Keratinocyte (primary cell): ENCODE data around the gene LAD1. TPM values are rescaled to one million over a fixed set of nuclear protein-coding genes. Genes with fewer than 3 reads are reported as not detected.
A peak's percentile ranks its signal among the peaks of the same experiment; 100 is the strongest.

Experiments used
- DNase-seq: peaks from one replicate; pipeline ENCODE4 v3.0.0-alpha.2; 2011; ENCODE audit warnings: low read depth, missing footprints, low spot score
- FAIRE-seq: peaks from 2 replicates; lab custom pipeline; 2011; peaks lifted over from hg19 to GRCh38; lab: Jason Lieb, UNC
- H2AFZ ChIP-seq: 2 replicates; pipeline ENCODE4 v1.6.0; 2012; ENCODE audit warnings: low read length, control low read depth, inconsistent platforms; ENCODE audit not compliant: control insufficient read depth
- H3K27ac ChIP-seq: 2 replicates; pipeline ENCODE4 v1.5.1; 2011; ENCODE audit warnings: low read length; ENCODE audit not compliant: control insufficient read depth, insufficient read depth
- H3K27me3 ChIP-seq: 3 replicates; pipeline ENCODE4 v1.6.0; 2011; ENCODE audit warnings: low read length; ENCODE audit not compliant: control insufficient read depth, insufficient read depth; ENCODE audit errors: extremely low read depth
- H3K36me3 ChIP-seq, 2 experiments: 2 replicates in 1 of 2; 3 replicates in 1 of 2; pipeline ENCODE4 v1.5.1; 2011; ENCODE audit warnings: low read length in 2 of 2, mild to moderate bottlenecking in 1 of 2; ENCODE audit not compliant: control insufficient read depth in 2 of 2, insufficient read depth in 2 of 2; ENCODE audit errors: extremely low read depth in 1 of 2
- H3K4me1 ChIP-seq: 3 replicates; pipeline ENCODE4 v1.5.1; 2011; ENCODE audit warnings: low read length; ENCODE audit not compliant: control insufficient read depth, insufficient read depth; ENCODE audit errors: extremely low read depth
- H3K4me2 ChIP-seq: 3 replicates; pipeline ENCODE4 v1.6.0; 2011; ENCODE audit warnings: low read depth, low read length; ENCODE audit not compliant: control insufficient read depth, insufficient read depth; ENCODE audit errors: extremely low read depth
- H3K4me3 ChIP-seq, 3 experiments: fragments of 200-600 bp in 1 of 3; sonication (generic) in 1 of 3; 2 replicates in 2 of 3; 3 replicates in 1 of 3; pipeline ENCODE4 v1.5.1; 2011 to 2016; ENCODE audit warnings: low read length in 3 of 3, mild to moderate bottlenecking in 3 of 3, control low read depth in 2 of 3, inconsistent platforms in 1 of 3, low read depth in 1 of 3, mixed read lengths in 1 of 3, mixed run types in 1 of 3, moderate library complexity in 1 of 3; ENCODE audit not compliant: control insufficient read depth in 2 of 3, insufficient read depth in 2 of 3; ENCODE audit errors: extremely low read depth in 1 of 3
- H3K79me2 ChIP-seq: 2 replicates; pipeline ENCODE4 v1.6.0; 2012; ENCODE audit warnings: low read length; ENCODE audit not compliant: control insufficient read depth, insufficient read depth
- H3K9ac ChIP-seq: 3 replicates; pipeline ENCODE4 v1.6.0; 2011; ENCODE audit warnings: low read length; ENCODE audit not compliant: control insufficient read depth, insufficient read depth; ENCODE audit errors: extremely low read depth
- H3K9me1 ChIP-seq: 3 replicates; pipeline ENCODE4 v1.6.0; 2011; ENCODE audit warnings: low read length; ENCODE audit not compliant: control insufficient read depth, insufficient read depth; ENCODE audit errors: extremely low read depth
- H3K9me3 ChIP-seq: 2 replicates; pipeline ENCODE4 v1.5.1; 2012; ENCODE audit warnings: low read depth, low read length; ENCODE audit not compliant: control insufficient read depth
- H4K20me1 ChIP-seq: 3 replicates; pipeline ENCODE4 v1.6.0; 2011; ENCODE audit warnings: low read length; ENCODE audit not compliant: control insufficient read depth, insufficient read depth; ENCODE audit errors: extremely low read depth
- EZH2 ChIP-seq: IDR thresholded peaks from one replicate; pipeline ENCODE4 v1.6.1; 2012; ENCODE audit warnings: inconsistent platforms, mild to moderate bottlenecking, low read length, moderate library complexity
- dilution Hi-C: fragments of 300-500 bp; cut with MboI; formaldehyde crosslinking; loops from one replicate; pipeline ENCODE4 v1.7.0; 2020; ENCODE audit warnings: low sequenced_read_pairs; ENCODE audit not compliant: extremely low pct_ligation_motif_present
- polyA plus RNA-seq, 5 experiments: library from polyadenylated mRNA; depleted of rRNA in 3 of 5; stranded (reverse) in 3 of 5; stranded (forward) in 1 of 5; unstranded in 1 of 5; fragments of >200 nt; gene quantifications; 1 replicate in 1 of 5; 2 replicates in 3 of 5; 3 replicates in 1 of 5; pipeline versions ENCODE4 v1.2.1 to v1.2.3, GENCODE V29; 2011 to 2012; ENCODE audit warnings: missing spikeins in 2 of 5, low read depth in 1 of 5, low replicate concordance in 1 of 5
- TF ChIP-seq, protein P1 (sequence below), 3 experiments: IDR thresholded peaks in 1 of 3; conservative IDR thresholded peaks in 1 of 3; optimal IDR thresholded peaks in 1 of 3; 2 replicates in 2 of 3; 3 replicates in 1 of 3; pipeline versions ENCODE3 to v1.5.1; 2011; ENCODE audit warnings: low read length in 3 of 3, mild to moderate bottlenecking in 3 of 3, moderate library complexity in 2 of 3, control low read depth in 1 of 3, inconsistent platforms in 1 of 3; ENCODE audit not compliant: insufficient read depth in 2 of 3; ENCODE audit errors: extremely low read depth in 1 of 3

LAD1 gene
- polyA plus RNA-seq, 1 donor (not counting 4 experiments of a cell fraction or from before 2014, with no cell fraction given): 82.9 TPM

DNA sequence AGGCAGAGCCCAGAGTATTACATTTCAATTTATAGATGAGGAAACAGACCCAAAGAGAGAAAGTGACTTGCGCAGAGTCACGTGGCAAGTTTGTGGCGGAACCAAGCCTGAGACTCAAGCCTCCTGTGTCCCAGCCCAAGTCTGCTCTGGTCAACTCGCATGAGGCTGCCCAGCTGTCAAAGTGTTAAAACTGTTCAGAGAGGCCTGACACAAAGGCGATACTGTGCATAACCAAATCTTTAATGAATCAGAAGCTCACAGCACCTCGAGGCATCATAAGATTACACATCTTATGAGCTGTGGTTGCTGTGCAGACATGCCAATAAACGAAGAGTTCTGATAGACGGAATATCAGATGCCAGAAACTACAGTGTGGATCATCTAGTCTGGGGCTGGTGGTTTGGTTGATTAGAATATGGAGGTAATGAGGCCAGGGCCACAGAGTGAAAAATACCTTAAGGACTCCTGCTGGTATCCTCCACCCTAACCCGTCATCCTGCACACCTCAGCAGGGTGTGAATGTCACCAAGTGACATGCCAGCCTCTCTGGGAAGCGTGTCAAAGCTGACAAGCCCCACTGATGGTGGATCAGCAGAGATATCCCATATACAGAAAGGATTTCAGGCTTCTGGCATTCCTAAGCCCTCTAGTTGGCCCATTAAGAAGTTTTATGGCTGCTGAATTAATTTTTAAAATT is 63.8 kb downstream of the LAD1 start:
- Histone ChIP-seq H3K9me1 (no peaks in the 10 kb centered on the region), H3K9ac (peak overlapping the region; percentile 58), H3K79me2 (no peaks in the 10 kb centered on the region), H3K36me3 (peaks cover 0 to under 1% of the 10 kb centered on the region in 2 experiments), H3K4me1 (peaks cover 31% of the 10 kb centered on the region), H3K27me3 (no peaks in the 10 kb centered on the region), H4K20me1 (no peaks in the 10 kb centered on the region), H3K4me2 (peak overlapping the region; percentile 62), H3K4me3 (no peak overlapping the region), H3K9me3 (no peaks in the 10 kb centered on the region), H3K27ac (peak overlapping the region; percentile 77), H2AFZ (no peak overlapping the region)
- FAIRE-seq: peak; percentile 98
- TF ChIP-seq, protein P1, sequence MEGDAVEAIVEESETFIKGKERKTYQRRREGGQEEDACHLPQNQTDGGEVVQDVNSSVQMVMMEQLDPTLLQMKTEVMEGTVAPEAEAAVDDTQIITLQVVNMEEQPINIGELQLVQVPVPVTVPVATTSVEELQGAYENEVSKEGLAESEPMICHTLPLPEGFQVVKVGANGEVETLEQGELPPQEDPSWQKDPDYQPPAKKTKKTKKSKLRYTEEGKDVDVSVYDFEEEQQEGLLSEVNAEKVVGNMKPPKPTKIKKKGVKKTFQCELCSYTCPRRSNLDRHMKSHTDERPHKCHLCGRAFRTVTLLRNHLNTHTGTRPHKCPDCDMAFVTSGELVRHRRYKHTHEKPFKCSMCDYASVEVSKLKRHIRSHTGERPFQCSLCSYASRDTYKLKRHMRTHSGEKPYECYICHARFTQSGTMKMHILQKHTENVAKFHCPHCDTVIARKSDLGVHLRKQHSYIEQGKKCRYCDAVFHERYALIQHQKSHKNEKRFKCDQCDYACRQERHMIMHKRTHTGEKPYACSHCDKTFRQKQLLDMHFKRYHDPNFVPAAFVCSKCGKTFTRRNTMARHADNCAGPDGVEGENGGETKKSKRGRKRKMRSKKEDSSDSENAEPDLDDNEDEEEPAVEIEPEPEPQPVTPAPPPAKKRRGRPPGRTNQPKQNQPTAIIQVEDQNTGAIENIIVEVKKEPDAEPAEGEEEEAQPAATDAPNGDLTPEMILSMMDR (optimal IDR thresholded peaks at IDR 0.05 in 1 of 3, IDR thresholded peaks at IDR 0.05 in 1 of 3, conservative IDR thresholded peaks at IDR 0.05 in 1 of 3; ENCODE audit: extremely low read depth in 1 of 3, insufficient read depth in 2 of 3, low read length in 3 of 3): no peak
- no peak for TF ChIP-seq EZH2
- dilution Hi-C loops: no loop called here
- no peak for DNase-seq

DNA sequence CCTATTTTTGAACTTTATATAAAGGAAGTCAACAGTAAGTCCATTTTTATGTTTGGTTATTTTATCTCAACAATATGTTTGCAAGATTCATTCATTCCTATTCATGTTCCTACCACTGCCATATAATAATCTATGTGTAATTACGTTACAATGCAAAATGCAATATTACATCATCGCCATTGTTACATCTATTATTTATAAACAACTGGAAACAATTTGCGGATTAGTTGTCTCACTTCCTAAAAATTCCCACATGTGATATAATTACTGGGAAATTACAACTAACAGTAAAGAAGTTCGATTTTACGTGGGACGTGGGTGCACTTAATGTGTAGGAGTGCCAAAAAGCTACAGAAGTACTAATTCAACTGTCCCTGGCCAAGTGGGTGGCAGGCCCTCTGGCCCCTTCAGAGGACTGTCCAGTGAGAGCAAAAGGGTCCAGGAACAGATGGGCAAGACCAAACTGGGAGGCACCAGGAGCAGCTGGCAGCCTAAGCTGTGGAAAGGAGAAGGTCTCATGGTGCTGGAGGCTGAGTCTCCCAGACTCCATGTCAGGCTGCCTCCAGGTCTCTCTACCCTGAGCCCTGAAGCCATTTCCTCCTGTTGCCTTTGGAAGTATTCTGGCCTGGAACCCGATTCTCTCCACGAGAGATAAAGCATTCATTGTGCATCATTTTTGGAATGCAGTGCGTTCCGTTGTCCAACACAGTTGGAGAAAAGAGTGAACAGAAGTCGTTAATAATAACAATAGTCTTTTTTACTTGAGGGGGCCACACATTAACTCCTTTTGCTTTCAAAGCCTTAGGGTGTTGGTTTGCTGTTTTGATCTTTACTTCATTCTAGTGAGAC is 64.6 kb downstream of the LAD1 start:
- H3K27ac ChIP-seq: peak overlapping the region; percentile 77
- TF ChIP-seq, protein P1 (optimal IDR thresholded peaks at IDR 0.05 in 1 of 3, IDR thresholded peaks at IDR 0.05 in 1 of 3, conservative IDR thresholded peaks at IDR 0.05 in 1 of 3; ENCODE audit: extremely low read depth in 1 of 3, insufficient read depth in 2 of 3, low read length in 3 of 3): no peak
- no peak for TF ChIP-seq EZH2
- H3K9ac ChIP-seq: peak overlapping the region; percentile 58
- peaks cover 2 to 4% of the 10 kb centered on the region in 2 experiments for H3K36me3 ChIP-seq
- H3K27me3 ChIP-seq: no peaks in the 10 kb centered on the region
- FAIRE-seq: peak; percentile 68
- dilution Hi-C loops: no loop called here
- no peak overlapping the region for H3K4me3 ChIP-seq
- peaks cover 31% of the 10 kb centered on the region for H3K4me1 ChIP-seq
- no peaks in the 10 kb centered on the region for H3K9me3 ChIP-seq
- H3K9me1 ChIP-seq: no peaks in the 10 kb centered on the region
- H3K79me2 ChIP-seq: no peaks in the 10 kb centered on the region
- H3K4me2 ChIP-seq: peak overlapping the region; percentile 62
- DNase-seq: no peak
- no peak overlapping the region for H2AFZ ChIP-seq
- H4K20me1 ChIP-seq: no peaks in the 10 kb centered on the region
